Esophagus squamous epithelium (tissue), 5 donors: Measurements from ENCODE around the gene RABGAP1L. TPM values are rescaled to one million over a fixed set of nuclear protein-coding genes. Genes with fewer than 3 reads are reported as not detected.

Source experiments
- DNase-seq: peaks from one replicate; lab custom pipeline; 2025; lab: John Stamatoyannopoulos, UW
- H3K27ac ChIP-seq, 4 donors: fragments of 200-600 bp; sonication (generic); one replicate each; pipeline ENCODE4 v1.5.1; 2016 to 2019; ENCODE audit warnings: mild to moderate bottlenecking in 1 of 4
- H3K27me3 ChIP-seq, 4 donors: fragments of 200-600 bp; sonication (generic); 1 replicate in 3 of 4; 2 replicates in 1 of 4; pipeline versions ENCODE4 v1.5.1 to v1.6.0; 2017 to 2021; ENCODE audit warnings: antibody characterized with exemption in 1 of 4
- H3K36me3 ChIP-seq, 3 donors: fragments of 200-600 bp; sonication (generic); one replicate each; pipeline ENCODE4 v1.5.1; 2016 to 2019
- H3K4me1 ChIP-seq, 3 donors: fragments of 200-600 bp; sonication (generic); one replicate each; pipeline ENCODE4 v1.5.1; 2017 to 2019
- H3K4me3 ChIP-seq, 4 donors: fragments of 200-600 bp; sonication (generic); 1 replicate in 3 of 4; 2 replicates in 1 of 4; pipeline ENCODE4 v1.5.1; 2016 to 2019; ENCODE audit warnings: mild to moderate bottlenecking in 2 of 4, moderate library complexity in 1 of 4
- H3K9me3 ChIP-seq, 3 donors: fragments of 200-600 bp; sonication (generic); one replicate each; pipeline ENCODE4 v1.5.1; 2016 to 2019
- POLR2A ChIP-seq, 4 donors: fragments of 450-650 bp; IDR thresholded peaks; one replicate each; pipeline ENCODE4 v1.6.1; 2017; ENCODE audit warnings: antibody characterized with exemption in 4 of 4, mild to moderate bottlenecking in 4 of 4, moderate library complexity in 3 of 4
- WGBS, 2 donors: methylation state at CpG; one replicate each; pipeline ENCODE4 v1.1.5; 2018; 5-methylcytosine and 5-hydroxymethylcytosine counted together
- intact Hi-C: fragments of 100-400 bp; cut with DNase I; formaldehyde crosslinking; loops from one replicate; pipeline ENCODE4 v1.15.0; 2022
- total RNA-seq, 4 donors: library from RNA; depleted of rRNA; stranded (reverse); fragments of >200 nt; gene quantifications; one replicate each; pipeline ENCODE4 v1.1.0, GENCODE V29; 2016
- TF ChIP-seq, protein P1 (sequence below), 6 experiments: fragments of 450-650 bp in 4 of 6; fragments of 200-600 bp in 2 of 6; sonication (generic) in 2 of 6; IDR thresholded peaks; one replicate each; pipeline ENCODE4 v1.5.1; 2016 to 2019; ENCODE audit warnings: antibody characterized with exemption in 6 of 6, mild to moderate bottlenecking in 4 of 6, moderate library complexity in 4 of 6
- donor health status: DM: yes; HTN: yes; CAD: no.

RABGAP1L gene
- total RNA-seq, 4 donors from 2014 or later: 35.7 to 45.6 (median 41.0) TPM

DNA sequence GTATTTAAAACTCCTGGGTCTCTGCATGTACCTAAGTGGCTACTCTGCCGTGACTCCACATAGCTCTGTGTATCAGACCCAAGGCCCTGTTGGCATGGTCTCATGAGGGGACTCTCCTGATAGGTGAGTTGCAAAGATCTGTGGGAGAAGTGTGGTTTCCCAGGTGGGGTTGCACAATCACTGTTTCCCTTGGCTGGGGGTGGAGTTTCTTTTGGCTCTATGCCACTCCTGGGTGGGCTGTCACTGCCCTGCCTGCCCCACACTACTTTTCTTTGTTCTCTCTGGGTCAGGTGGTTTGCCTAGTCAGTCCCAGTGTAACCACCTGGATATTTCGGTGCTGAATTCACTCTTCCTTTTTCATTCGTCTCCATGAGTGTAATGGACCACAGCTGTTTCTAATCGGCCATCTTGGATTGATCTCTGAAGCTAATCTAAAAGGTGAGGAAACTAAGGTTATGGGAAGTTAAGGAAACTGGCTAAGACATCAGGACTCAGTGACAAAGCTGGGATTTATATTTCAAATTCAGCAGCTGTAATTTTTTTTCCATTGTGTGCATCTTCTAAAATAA, 743.3 kb downstream of the RABGAP1L start:
- intact Hi-C loops: no loop called here
- no peak for DNase-seq

DNA sequence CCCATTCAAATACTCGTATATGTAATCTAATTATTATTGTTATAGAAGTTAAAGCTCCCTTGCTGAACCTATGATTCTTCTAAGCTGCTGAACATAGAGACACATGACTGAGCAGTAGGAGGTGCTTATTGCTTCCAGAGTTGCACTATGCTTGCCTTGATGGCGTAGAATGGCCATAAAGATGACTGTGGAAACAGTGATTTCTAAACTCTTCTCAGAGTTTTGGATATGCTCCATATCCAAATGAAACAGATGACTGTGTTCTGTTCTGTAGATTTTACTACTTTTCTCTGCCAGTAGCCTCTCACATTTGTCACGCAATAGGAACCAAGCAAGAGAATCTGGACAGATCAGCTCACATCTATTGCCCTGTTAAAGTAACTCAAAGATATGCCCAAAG, 752.3 kb downstream of the RABGAP1L start:
- H3K9me3 ChIP-seq: no peaks in the 10 kb centered on the region

More for the DNA sequence above, 743.3 kb downstream of the RABGAP1L start:
- H3K27ac ChIP-seq: no peak overlapping the region
- no peak for TF ChIP-seq POLR2A (IDR thresholded peaks at IDR 0.05)
- TF ChIP-seq, protein P1, sequence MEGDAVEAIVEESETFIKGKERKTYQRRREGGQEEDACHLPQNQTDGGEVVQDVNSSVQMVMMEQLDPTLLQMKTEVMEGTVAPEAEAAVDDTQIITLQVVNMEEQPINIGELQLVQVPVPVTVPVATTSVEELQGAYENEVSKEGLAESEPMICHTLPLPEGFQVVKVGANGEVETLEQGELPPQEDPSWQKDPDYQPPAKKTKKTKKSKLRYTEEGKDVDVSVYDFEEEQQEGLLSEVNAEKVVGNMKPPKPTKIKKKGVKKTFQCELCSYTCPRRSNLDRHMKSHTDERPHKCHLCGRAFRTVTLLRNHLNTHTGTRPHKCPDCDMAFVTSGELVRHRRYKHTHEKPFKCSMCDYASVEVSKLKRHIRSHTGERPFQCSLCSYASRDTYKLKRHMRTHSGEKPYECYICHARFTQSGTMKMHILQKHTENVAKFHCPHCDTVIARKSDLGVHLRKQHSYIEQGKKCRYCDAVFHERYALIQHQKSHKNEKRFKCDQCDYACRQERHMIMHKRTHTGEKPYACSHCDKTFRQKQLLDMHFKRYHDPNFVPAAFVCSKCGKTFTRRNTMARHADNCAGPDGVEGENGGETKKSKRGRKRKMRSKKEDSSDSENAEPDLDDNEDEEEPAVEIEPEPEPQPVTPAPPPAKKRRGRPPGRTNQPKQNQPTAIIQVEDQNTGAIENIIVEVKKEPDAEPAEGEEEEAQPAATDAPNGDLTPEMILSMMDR (IDR thresholded peaks at IDR 0.05): no peak
- no peak overlapping the region for H3K4me3 ChIP-seq
- peaks cover 0 to 6% (median 0%) of the 10 kb centered on the region in 3 donors for H3K36me3 ChIP-seq
- peaks cover 0 to 5% (median 0%) of the 10 kb centered on the region in 3 donors for H3K9me3 ChIP-seq
- H3K27me3 ChIP-seq: no peaks in the 10 kb centered on the region
- 83 to 95% methylated on average over 3 to 4 of the region's 4 CpGs for WGBS, 2 donors
- no peaks in the 10 kb centered on the region for H3K4me1 ChIP-seq

DNA sequence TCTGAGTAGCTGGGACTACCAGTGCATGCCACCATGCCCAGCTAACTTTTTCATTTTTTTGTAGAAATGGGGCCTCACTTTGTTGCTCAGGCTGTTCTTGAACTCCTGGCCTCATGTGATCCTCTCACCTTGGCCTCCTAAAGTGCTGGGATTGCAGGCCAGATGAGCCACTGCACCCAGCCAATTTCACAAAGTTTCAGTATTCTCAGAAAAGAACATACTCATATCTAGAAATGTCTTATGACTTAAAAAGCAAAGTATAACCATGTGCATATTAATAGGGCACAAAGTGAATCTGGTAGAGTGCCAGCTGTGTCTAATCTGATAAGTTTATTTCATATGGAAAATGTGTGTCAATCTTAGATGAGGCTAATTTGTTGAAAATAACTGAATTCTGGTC, 752.9 kb downstream of the RABGAP1L start:
- intact Hi-C loops: no loop called here
- H3K36me3 ChIP-seq: no peaks in the 10 kb centered on the region
- no peaks in the 10 kb centered on the region for H3K27me3 ChIP-seq
- DNase-seq: no peak
- no peak for TF ChIP-seq POLR2A (IDR thresholded peaks at IDR 0.05)
- TF ChIP-seq, protein P1 (IDR thresholded peaks at IDR 0.05): no peak
- no peaks in the 10 kb centered on the region for H3K9me3 ChIP-seq
- H3K4me1 ChIP-seq: no peaks in the 10 kb centered on the region
- no peak overlapping the region for H3K27ac ChIP-seq
- no peak overlapping the region for H3K4me3 ChIP-seq

More for the DNA sequence above, 752.3 kb downstream of the RABGAP1L start:
- H3K27me3 ChIP-seq: no peaks in the 10 kb centered on the region
- no peaks in the 10 kb centered on the region for H3K36me3 ChIP-seq
- no peak overlapping the region for H3K27ac ChIP-seq
- 89% methylated on average over 3 of the region's 3 CpGs for WGBS, 2 donors
- TF ChIP-seq, protein P1 (IDR thresholded peaks at IDR 0.05): no peak
- TF ChIP-seq POLR2A (IDR thresholded peaks at IDR 0.05): no peak
- no peak overlapping the region for H3K4me3 ChIP-seq
- H3K4me1 ChIP-seq: no peaks in the 10 kb centered on the region
- no peak for DNase-seq
- intact Hi-C loops: no loop called here

- no peak for TF ChIP-seq POLR2A (IDR thresholded peaks at IDR 0.05)
- TF ChIP-seq, protein P1 (IDR thresholded peaks at IDR 0.05): no peak
- WGBS, 2 donors: 63 to 72% methylated on average over 5 of the region's 5 CpGs
- Histone ChIP-seq H3K9me3 (no peaks in the 10 kb centered on the region), H3K36me3 (no peaks in the 10 kb centered on the region), H3K27me3 (no peaks in the 10 kb centered on the region), H3K4me1 (no peaks in the 10 kb centered on the region), H3K27ac (no peak overlapping the region), H3K4me3 (no peak overlapping the region)
- intact Hi-C loops: no loop called here
- DNase-seq: no peak
Observed at GRCh38 chr1:174913225-174913903, 754.0 kb downstream of the RABGAP1L start.

- Histone ChIP-seq H3K27me3 (no peaks in the 10 kb centered on the region), H3K4me1 (no peaks in the 10 kb centered on the region), H3K36me3 (no peaks in the 10 kb centered on the region), H3K9me3 (no peaks in the 10 kb centered on the region), H3K4me3 (no peak overlapping the region), H3K27ac (no peak overlapping the region)
- intact Hi-C loops: no loop called here
- WGBS, 2 donors: 25 to 30% methylated on average over 1 of the region's 1 CpG
- TF ChIP-seq, protein P1 (IDR thresholded peaks at IDR 0.05): no peak
- no peak for TF ChIP-seq POLR2A (IDR thresholded peaks at IDR 0.05)
- DNase-seq: no peak
Observed at GRCh38 chr1:174914991-174915390, 755.7 kb downstream of the RABGAP1L start.
